Erythroblast (primary cell): ENCODE results near the gene DCUN1D2.

ENCODE experiments used
- DNase-seq, 2 experiments: peaks; one replicate each; lab custom pipeline; 2025; lab: John Stamatoyannopoulos, UW
- GATA1 ChIP-seq: IDR thresholded peaks from 2 replicates; pipeline ENCODE4 v1.6.1; 2011; ENCODE audit warnings: low read depth, mild to moderate bottlenecking, control low read depth, low read length, moderate library complexity
- POLR2A ChIP-seq: IDR thresholded peaks from 2 replicates; pipeline ENCODE4 v1.6.1; 2011; ENCODE audit warnings: mild to moderate bottlenecking, low read length

Gene DCUN1D2

DNA sequence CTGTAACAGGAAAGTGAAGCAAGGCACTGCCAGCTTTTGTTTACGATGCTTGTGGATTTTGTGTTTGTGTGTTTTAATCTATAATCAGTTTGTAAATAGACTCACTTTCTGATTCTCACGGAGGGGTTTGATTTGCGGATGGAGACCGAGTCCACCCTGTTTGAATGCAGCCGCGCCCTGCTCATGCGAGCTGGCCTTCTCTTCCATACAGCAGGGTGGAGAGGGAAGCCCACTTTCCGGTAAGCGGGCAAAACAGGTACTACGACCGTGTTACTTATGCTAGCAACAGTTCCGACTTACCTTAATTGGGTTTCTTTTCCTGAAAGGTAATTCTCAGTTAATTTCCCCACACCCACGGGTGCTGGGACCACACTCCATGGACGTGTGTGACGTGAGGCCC lies 70.3 kb downstream of the DCUN1D2 start:
- no peak for DNase-seq
- TF ChIP-seq POLR2A = no peak
- no peak for TF ChIP-seq GATA1

DNA sequence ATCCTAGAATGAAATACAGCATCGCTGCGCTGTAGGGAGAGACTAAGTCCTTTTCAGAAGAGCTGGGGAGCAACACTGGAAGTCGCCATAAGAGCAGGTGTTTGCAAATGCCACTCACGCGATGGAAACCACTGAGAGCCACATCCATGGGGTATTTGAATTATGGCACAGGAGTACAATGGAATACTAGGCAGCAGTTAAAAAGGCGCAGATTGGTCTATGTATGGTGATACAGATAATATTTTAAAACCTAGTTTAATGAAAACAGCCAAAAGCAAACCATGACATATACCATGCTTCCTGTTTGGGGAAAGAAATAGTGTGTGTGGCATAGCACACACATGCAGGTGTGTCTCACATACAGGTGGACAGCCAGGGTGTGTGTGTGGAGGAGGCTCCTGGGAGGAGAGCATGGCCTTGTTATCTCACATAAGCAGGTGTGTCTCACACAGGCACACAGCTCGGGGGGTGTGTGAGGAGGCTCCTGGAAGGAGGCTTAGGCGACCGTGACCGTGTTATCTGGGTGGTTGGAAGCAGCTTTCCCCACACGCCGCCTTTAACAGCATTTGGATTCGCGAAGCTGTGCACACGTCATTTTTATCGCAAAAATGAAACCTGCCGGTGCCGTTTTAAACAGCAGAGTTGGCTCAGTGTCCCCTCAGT lies 70.8 kb downstream of the DCUN1D2 start:
- DNase-seq = no peak
- no peak for TF ChIP-seq POLR2A
- no peak for TF ChIP-seq GATA1

- DNase-seq = no peak
- no peak for TF ChIP-seq GATA1
- TF ChIP-seq POLR2A = no peak
Measured at GRCh38 chr13:113418722-113419049, 71.8 kb downstream of the DCUN1D2 start.

- TF ChIP-seq POLR2A = no peak
- TF ChIP-seq GATA1 = no peak
- DNase-seq = no peak
Measured at GRCh38 chr13:113417836-113418721, 72.4 kb downstream of the DCUN1D2 start.

DNA sequence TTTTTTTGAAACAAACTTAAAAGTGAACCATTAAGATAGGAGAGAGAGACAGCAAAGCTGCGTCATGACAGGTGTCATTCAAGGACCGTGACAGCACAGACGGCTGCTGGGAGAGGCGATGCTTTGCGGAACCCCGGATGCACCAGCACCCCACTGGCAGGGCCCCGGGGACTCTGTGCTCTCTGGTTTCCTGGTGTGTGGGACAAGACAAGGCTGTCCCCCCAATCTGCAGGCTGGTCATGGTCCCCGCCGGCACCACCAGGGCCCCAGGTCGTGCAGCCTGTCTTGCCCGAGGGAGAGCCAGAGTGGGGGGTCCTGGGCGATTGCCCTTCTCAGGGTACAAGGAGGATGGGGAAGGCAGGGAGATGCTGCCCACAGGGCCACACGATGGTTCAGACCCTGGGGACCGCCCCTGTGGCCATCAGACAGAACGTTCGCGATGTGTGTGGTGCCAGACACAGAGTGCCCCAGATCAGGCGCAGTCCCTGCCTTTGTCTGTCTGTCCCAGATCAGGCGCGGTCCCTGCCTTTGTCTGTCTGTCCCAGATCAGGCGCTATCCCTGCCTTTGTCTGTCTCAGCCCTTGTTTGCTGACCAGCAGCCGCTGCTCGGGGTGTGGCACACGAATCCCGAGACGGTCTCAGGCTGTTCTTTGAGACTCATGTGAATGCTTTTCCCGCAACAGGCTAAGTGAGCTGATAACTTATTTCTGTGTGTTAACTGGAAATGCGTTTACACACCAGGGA lies 73.3 kb downstream of the DCUN1D2 start:
- DNase-seq = no peak
- no peak for TF ChIP-seq POLR2A
- no peak for TF ChIP-seq GATA1

DNA sequence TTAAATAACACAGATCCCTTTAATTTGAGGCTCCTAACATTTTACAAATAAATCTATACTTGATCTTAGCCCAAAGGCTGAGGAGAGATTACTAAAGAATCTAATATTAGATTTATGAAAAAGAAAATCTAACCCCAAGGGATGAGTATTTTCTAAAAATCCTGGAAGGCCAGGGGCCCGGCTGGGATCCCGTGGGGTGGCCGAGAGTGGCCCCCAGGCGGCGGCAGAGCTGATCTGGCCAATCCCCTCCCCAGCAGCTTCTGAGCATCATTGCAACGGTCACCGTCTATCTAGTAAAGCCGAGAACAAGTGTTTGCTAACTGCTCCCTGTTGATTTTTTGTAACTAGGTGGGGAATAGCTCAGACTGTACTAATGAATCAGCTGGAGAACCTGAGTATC lies 74.7 kb downstream of the DCUN1D2 start:
- TF ChIP-seq GATA1 (no peak), POLR2A (no peak)
- no peak for DNase-seq

DNA sequence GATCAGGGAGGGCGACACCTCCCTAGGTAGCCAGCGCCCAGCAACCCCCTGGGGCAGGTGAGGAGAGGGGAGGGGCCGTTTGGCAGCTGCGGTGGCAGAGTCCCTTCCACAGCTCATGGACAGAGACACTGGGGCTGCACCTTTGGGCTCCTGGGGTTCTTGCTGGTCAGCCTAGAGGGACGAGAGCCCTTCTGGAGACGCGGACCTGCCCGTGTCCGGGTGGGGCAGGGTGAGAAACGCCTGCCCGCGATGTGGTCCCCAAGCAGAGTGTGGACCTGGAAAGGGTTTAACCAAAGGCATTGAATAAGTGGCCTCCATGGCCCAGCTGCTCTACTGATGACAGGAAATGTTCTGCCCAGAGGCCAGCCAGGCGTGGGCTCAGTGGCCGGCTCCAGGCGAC lies 75.5 kb downstream of the DCUN1D2 start:
- TF ChIP-seq GATA1 (no peak), POLR2A (no peak)

DNA sequence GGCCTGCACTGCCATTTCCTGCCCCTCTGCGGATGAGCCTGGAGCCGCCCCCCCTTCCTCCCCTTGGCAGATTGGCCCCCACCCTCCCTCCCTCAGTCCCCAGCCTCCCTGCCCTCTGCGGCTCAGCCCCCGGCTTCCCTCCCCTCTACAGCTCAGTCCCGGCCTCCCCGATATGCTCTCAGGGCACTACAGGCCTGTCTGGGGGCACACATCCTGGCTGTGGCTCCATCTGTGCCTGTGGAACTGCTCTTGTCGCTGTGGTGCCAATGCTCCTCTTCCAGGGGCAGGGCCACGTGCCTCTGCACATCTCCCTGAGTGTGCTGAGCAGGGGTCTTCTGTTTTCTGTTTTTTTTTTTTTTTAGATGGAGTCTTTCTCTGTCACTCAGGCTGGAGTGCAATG lies 76.2 kb downstream of the DCUN1D2 start:
- no peak for DNase-seq
- TF ChIP-seq POLR2A (no peak), GATA1 (no peak)

More for the DNA sequence above, 75.5 kb downstream of the DCUN1D2 start:
- no peak for DNase-seq

GRCh38 chr13:113413898-113414282 lies 76.6 kb downstream of the DCUN1D2 start:
- TF ChIP-seq GATA1 (no peak), POLR2A (no peak)
- no peak for DNase-seq

DNA sequence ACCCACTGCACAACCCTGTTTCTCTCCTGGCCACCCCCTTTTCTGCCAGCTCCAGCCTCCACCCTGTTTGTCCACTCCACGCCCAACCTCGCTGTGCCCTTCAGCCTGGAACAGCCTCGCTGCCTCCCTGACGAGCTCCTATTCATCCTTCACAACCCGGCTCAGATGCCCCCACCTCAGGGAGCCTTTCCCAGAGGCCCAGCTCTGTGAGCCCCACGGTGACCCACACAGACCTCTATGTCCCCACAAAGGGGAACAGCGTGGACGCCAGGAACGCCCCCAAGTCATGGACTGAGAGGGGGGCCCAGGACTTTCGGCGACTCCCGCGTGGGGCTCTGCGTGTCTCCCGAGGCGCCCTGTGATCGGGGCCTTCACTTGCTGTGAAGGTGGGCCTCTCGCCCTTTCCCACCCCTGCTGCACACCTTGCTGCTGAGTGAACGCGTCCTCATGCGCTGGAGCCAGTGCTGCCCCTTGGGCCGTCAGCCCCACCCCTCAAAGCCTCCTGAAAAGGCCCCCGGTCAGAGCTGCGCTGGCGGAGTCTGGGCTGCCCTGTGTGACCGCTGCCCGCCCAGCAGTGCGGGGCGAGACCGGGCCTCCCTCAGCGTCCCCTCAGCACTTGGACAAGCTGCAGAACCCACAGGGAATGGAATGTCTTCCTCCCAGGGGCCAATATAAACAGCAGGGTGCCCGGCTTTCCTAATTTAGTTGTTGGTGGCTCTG lies 77.2 kb downstream of the DCUN1D2 start:
- no peak for TF ChIP-seq GATA1
- no peak for TF ChIP-seq POLR2A

GRCh38 chr13:113412440-113412839 lies 78.1 kb downstream of the DCUN1D2 start:
- no peak for TF ChIP-seq POLR2A
- TF ChIP-seq GATA1 = no peak
- DNase-seq = no peak

More for the DNA sequence above, 77.2 kb downstream of the DCUN1D2 start:
- DNase-seq = no peak

DNA sequence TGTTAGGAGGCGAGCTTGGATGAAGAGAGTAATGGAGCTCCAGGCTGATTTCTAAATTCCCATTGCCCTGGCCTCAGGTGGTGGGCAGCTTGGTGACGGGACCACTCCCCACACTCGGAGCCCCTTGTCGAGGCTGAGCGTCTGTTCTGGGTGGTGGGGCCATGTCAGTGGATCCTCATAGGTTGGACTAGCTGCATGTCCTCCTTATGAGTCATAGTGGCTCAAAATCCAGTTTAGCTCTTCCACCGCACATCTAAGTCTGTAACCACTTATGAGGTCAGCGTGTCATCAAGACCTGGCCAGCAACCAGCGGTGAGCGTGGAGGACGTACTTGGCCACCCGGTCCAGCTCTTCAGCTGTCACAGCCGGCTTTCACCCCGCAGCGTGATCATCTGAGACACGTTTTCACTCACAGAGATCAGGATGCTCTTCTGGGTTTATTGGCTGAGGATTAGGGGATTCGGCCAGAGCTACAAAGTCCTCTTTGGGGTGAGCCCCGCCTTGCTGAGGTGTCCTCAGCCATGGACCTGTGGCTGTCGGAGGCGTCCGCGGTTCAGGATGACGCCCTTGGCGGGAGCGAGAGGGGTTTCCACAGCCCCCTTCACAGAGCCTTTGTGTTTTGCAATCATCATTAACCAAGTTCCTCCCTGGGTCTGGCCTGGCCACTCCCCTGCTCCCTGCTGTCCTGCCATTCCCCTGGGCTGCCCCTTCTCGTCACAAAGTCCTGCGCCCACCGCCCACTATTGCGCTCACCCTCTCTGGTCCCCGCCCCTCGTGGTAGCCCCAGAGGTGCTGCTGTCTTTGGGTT lies 79.1 kb downstream of the DCUN1D2 start:
- no peak for DNase-seq
- TF ChIP-seq POLR2A = no peak
